ENCODE data around the gene CLMP. TPM values are rescaled to one million over a fixed set of nuclear protein-coding genes. Genes with fewer than 3 reads are reported as not detected.
"Not testable (repeated sequence)": the region's sequence is repeated elsewhere in the genome, so short reads cannot be mapped to it uniquely, and the experiment has no call there.

CLMP gene
- total RNA-seq, 6 experiments from 2014 or later: 126 to 201 (median 138) TPM

GRCh38 chr11:123143476-123143875 is 51.6 kb downstream of the CLMP start:
- no peak for DNase-seq
- no peak overlapping the region for H3K27ac Mint-ChIP-seq
- no peaks in the 10 kb centered on the region for H3K9me3 Mint-ChIP-seq
- H3K4me3 Mint-ChIP-seq: no peak overlapping the region
- H3K36me3 Mint-ChIP-seq (ENCODE audit: low read depth): peaks cover 34% of the 10 kb centered on the region
- H3K4me1 Mint-ChIP-seq (ENCODE audit: low read depth): peaks cover 43% of the 10 kb centered on the region
- no peak for TF ChIP-seq CTCF (IDR thresholded peaks at IDR 0.05)
- no peaks in the 10 kb centered on the region; the same call in 1 of the 2 replicates for H3K27me3 Mint-ChIP-seq (ENCODE audit: insufficient read depth)

GRCh38 chr11:123139206-123139605 is 55.8 kb downstream of the CLMP start:
- Mint-ChIP-seq H3K27ac (peak overlapping the region; percentile 67), H3K9me3 (no peaks in the 10 kb centered on the region), H3K4me1 (ENCODE audit: low read depth) (peaks cover 26% of the 10 kb centered on the region), H3K27me3 (ENCODE audit: insufficient read depth) (peaks cover 2% of the 10 kb centered on the region; the same call in 1 of the 2 replicates), H3K36me3 (ENCODE audit: low read depth) (peaks cover 22% of the 10 kb centered on the region), H3K4me3 (peak overlapping the region; percentile 21; the same call in 1 of the 2 replicates)
- no peak for DNase-seq
- no peak for TF ChIP-seq CTCF (IDR thresholded peaks at IDR 0.05)

GRCh38 chr11:123137431-123138224 is 57.4 kb downstream of the CLMP start:
- H3K27me3 Mint-ChIP-seq (ENCODE audit: insufficient read depth): peaks cover 2% of the 10 kb centered on the region; the same call in 1 of the 2 replicates
- H3K9me3 Mint-ChIP-seq: no peaks in the 10 kb centered on the region
- H3K4me3 Mint-ChIP-seq: peak overlapping the region; percentile 87
- peak overlapping the region; percentile 100 for H3K27ac Mint-ChIP-seq
- peak; percentile 25 for TF ChIP-seq CTCF (IDR thresholded peaks at IDR 0.05)
- DNase-seq: peak; percentile 89
- peaks cover 27% of the 10 kb centered on the region for H3K36me3 Mint-ChIP-seq (ENCODE audit: low read depth)
- peaks cover 37% of the 10 kb centered on the region for H3K4me1 Mint-ChIP-seq (ENCODE audit: low read depth)

DNA sequence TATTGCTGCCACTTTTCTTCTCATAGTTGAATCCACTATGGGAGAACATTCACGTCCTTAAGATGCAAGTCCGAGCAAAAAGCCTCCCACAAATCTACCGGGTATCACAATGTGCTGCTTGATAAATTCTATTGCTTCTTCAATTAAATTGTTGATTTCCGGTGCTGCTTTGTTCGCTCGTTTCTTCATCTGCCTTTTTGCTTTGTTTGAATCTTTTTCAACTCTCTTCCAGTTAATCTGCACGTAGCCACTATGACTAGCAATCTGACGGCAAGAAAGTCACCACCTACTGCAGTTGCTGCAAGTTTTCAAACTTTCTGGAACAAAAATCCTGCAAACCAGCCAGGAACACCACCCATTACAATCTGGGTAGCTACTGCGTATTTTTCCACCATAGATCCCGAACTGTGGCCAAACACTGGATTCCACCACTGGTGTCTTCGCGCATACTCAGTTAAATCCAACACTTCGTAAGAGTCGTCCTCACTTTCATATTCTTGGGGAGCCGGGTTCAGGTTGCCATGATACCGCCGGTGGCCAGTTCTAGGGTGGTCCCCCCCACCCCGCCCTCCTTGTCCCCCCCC is 59.1 kb downstream of the CLMP start:
- peaks cover 23% of the 10 kb centered on the region for H3K36me3 Mint-ChIP-seq (ENCODE audit: low read depth)
- no peak for TF ChIP-seq CTCF (IDR thresholded peaks at IDR 0.05)
- no peak for DNase-seq

DNA sequence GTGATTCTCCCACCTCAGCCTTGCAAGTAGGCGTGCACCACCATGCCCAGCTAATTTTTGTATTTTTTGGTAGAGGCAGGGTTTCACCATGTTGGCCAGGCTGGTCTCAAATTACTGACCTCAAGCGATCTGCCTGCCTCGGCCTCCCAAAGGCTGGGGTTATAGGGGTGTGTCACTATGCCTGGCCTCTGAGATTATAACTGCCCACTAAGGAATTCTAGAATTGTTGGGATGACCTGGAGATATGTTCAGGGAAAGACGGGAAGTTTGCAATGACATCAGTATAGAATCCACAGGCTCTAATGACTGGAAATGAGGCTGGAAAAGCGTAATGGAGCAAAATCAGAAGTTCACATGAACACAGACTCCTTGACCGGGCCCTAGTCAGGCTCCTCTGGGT is 62.2 kb downstream of the CLMP start:
- peaks cover 73% of the 10 kb centered on the region for H3K4me1 Mint-ChIP-seq (ENCODE audit: low read depth)
- peak overlapping the region; percentile 67 for H3K27ac Mint-ChIP-seq
- no peaks in the 10 kb centered on the region for H3K9me3 Mint-ChIP-seq
- peaks cover 23% of the 10 kb centered on the region for H3K36me3 Mint-ChIP-seq (ENCODE audit: low read depth)
- no peak for DNase-seq
- H3K27me3 Mint-ChIP-seq (ENCODE audit: insufficient read depth): peaks cover 2% of the 10 kb centered on the region; the same call in 1 of the 2 replicates
- TF ChIP-seq CTCF (IDR thresholded peaks at IDR 0.05): no peak
- H3K4me3 Mint-ChIP-seq: no peak overlapping the region

More for the DNA sequence above, 59.1 kb downstream of the CLMP start:
- no peak overlapping the region for H3K4me3 Mint-ChIP-seq
- H3K9me3 Mint-ChIP-seq: no peaks in the 10 kb centered on the region
- peaks cover 2% of the 10 kb centered on the region; the same call in 1 of the 2 replicates for H3K27me3 Mint-ChIP-seq (ENCODE audit: insufficient read depth)
- H3K4me1 Mint-ChIP-seq (ENCODE audit: low read depth): peaks cover 54% of the 10 kb centered on the region
- H3K27ac Mint-ChIP-seq: peak overlapping the region; percentile 68

- H3K9me3 Mint-ChIP-seq; H3K27me3 Mint-ChIP-seq (ENCODE audit: insufficient read depth); DNase-seq: not testable (repeated sequence)
- H3K27ac Mint-ChIP-seq: peak overlapping the region; percentile 83
- peak overlapping the region; percentile 58 for H3K4me3 Mint-ChIP-seq
- peaks cover 73% of the 10 kb centered on the region for H3K4me1 Mint-ChIP-seq (ENCODE audit: low read depth)
- peaks cover 28% of the 10 kb centered on the region for H3K36me3 Mint-ChIP-seq (ENCODE audit: low read depth)
Measured at GRCh38 chr11:123132034-123132766, 62.8 kb downstream of the CLMP start.

All from HFFc6 (cell line).